Heart left ventricle (tissue), 13 donors: ENCODE measurements around the gene KRTAP10-4.

Experiments used
- POLR2A ChIP-seq, 2 donors: fragments of 450-650 bp; IDR thresholded peaks; one replicate each; pipeline ENCODE4 v1.6.1; 2017; ENCODE audit warnings: antibody characterized with exemption in 2 of 2, mild to moderate bottlenecking in 2 of 2, moderate library complexity in 2 of 2
- TF ChIP-seq, protein P1 (sequence below), 12 donors: fragments of 200-600 bp; sonication (generic) in 4 of 12; IDR thresholded peaks; one replicate each; pipeline versions ENCODE4 v1.5.0 to v1.8.0; 2018 to 2022; ENCODE audit warnings: antibody characterized with exemption in 12 of 12, mild to moderate bottlenecking in 5 of 12
- donor health status: ischemic (EF 13 %, LVEDD 7.1; RV severe dilation, severe dysfunction).
- donor health status: DM: no; HTN: yes; CAD: no.
- donor health status: DM: no; HTN: no; CAD: no.
- donor health status: ischemic (EF 25% LVEDD 6.9; RV normal size, moderate dysfunction).
- donor health status: ischemic (EF 25% LVEDD 5.7; RV mildly dilated, moderate dysfunction).
- donor health status: ischemic (EF 35%, LVEDD 5.7; RV mildly dilated, moderate dysfunction).
- donor health status: nonischemic (EF 11% LVEDD 7.7; RV severe dilation, severe dysfunction).
- donor health status: DM: yes; HTN: yes; CAD: no.
- donor health status: PGD.
- donor health status: ischemic (EF 29% LVEDD 5.4; RV normal size, mild dysfunction).
- donor health status: nonischemic (EF 23%, LVEDD 6.1; RV moderate dilation, normal function).

GRCh38 chr21:44616591-44616926 is 43.0 kb downstream of the KRTAP10-4 start:
- TF ChIP-seq, protein P1, sequence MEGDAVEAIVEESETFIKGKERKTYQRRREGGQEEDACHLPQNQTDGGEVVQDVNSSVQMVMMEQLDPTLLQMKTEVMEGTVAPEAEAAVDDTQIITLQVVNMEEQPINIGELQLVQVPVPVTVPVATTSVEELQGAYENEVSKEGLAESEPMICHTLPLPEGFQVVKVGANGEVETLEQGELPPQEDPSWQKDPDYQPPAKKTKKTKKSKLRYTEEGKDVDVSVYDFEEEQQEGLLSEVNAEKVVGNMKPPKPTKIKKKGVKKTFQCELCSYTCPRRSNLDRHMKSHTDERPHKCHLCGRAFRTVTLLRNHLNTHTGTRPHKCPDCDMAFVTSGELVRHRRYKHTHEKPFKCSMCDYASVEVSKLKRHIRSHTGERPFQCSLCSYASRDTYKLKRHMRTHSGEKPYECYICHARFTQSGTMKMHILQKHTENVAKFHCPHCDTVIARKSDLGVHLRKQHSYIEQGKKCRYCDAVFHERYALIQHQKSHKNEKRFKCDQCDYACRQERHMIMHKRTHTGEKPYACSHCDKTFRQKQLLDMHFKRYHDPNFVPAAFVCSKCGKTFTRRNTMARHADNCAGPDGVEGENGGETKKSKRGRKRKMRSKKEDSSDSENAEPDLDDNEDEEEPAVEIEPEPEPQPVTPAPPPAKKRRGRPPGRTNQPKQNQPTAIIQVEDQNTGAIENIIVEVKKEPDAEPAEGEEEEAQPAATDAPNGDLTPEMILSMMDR (IDR thresholded peaks at IDR 0.05), result no peak
- no peak for TF ChIP-seq POLR2A (IDR thresholded peaks at IDR 0.05)
